Activated naive CD8-positive, alpha-beta T cell treated with anti-CD3 and anti-CD28 coated beads, Interleukin-2, amount 10 ng/mL, durations not matched to agents 7 days and 5 days (primary cell): ENCODE measurements around the gene SAC3D1. TPM values are rescaled to one million over a fixed set of nuclear protein-coding genes. Genes with fewer than 3 reads are reported as not detected.

Source experiments
- ATAC-seq: fragments of 150-1000 bp; cut with Tn5 transposase; one replicate; pipeline ENCODE4 v1.10.0; 2021; ENCODE audit warnings: low read depth, moderate library complexity
- POLR2A ChIA-PET: fragments of 350-600 bp; sonication (Branson Sonifier 250); formaldehyde crosslinking; loops from one replicate; lab custom pipeline; 2021; ENCODE audit warnings: antibody characterized with exemption; lab: Charles Lee
- DNase-seq: peaks from one replicate; pipeline ENCODE4 v3.0.0; 2021
- H3K27ac Mint-ChIP-seq: one replicate; pipeline ENCODE4 v1.8.0; 2022; ENCODE audit warnings: mild to moderate bottlenecking, mixed read lengths
- H3K27me3 Mint-ChIP-seq: one replicate; pipeline ENCODE4 v1.8.0; 2022; ENCODE audit warnings: mild to moderate bottlenecking, moderate library complexity, mixed read lengths
- H3K36me3 Mint-ChIP-seq: one replicate; pipeline ENCODE4 v1.8.0; 2021; ENCODE audit warnings: mild to moderate bottlenecking, mixed read lengths
- H3K4me1 Mint-ChIP-seq: one replicate; pipeline ENCODE4 v1.8.0; 2021; ENCODE audit warnings: mixed read lengths
- H3K4me3 Mint-ChIP-seq: one replicate; pipeline ENCODE4 v1.8.0; 2022; ENCODE audit warnings: mild to moderate bottlenecking, moderate library complexity, mixed read lengths
- H3K9me3 Mint-ChIP-seq: one replicate; pipeline ENCODE4 v1.8.0; 2021; ENCODE audit warnings: mixed read lengths
- total RNA-seq, 2 experiments: library from RNA; stranded (reverse); gene quantifications; one replicate each; pipeline ENCODE4 v1.2.3, GENCODE V29; 2021

SAC3D1 gene
- total RNA-seq, 2 experiments from 2014 or later, result 24.2 to 25.8 TPM

DNA sequence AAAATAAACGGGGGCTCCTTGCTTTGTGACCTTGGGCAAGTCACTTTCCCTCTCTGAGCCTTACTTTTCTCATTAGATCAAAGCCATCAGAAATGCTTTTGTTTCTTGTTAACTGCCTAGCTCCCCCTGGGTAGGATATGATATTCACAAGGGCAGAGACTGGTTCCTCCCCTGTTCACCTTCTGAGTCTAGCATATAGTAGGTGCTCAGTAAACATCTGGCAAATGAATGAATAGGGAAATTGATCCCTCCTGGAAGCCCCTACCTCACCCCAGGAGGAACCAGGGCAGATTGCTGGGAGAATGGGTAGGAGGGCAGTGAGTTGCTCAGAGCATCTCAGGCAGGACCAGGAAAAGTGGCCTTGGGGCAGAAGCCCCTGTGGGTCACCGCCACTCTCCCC, 6.6 kb upstream of the SAC3D1 start:
- POLR2A ChIA-PET, result interaction anchor here (0.8 to 1.7 kb wide), 2 partner anchors 12 to 20 kb away, joined by 3 to 4 read pairs; partner anchors contain the start of gene ARL2
- Mint-ChIP-seq H3K4me3 (no peak overlapping the region), H3K9me3 (no peaks in the 10 kb centered on the region), H3K4me1 (no peaks in the 10 kb centered on the region), H3K27me3 (no peaks in the 10 kb centered on the region), H3K36me3 (no peaks in the 10 kb centered on the region), H3K27ac (no peak overlapping the region)
- ATAC-seq, result no peak
- DNase-seq, result no peak

DNA sequence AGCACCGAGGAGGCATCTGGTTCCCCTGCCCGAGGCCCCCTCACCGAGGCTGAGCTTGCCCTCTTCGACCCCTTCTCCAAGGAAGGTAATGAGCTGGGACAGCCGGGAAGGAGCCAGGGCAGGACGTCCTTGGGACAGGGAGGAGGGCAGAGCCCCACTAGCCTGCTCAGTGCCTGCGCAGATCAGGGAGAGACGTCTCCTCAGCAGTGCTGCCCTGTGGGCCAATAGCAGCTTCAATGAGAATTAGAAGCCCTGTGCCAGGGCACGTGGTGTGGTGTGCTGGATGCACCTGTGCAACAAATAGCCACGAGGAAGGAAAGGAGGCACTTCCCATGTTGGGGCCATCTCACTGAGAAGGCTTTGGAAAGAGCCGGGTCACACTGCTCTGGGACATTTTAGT, 5.4 kb upstream of the SAC3D1 start:
- Mint-ChIP-seq H3K4me3 (no peak overlapping the region), H3K9me3 (no peaks in the 10 kb centered on the region), H3K4me1 (peaks cover 3% of the 10 kb centered on the region), H3K36me3 (no peaks in the 10 kb centered on the region), H3K27ac (no peak overlapping the region), H3K27me3 (no peaks in the 10 kb centered on the region)
- ATAC-seq (no peak), DNase-seq (no peak)
- POLR2A ChIA-PET, result interaction anchor here (1.7 kb wide), 1 partner anchor 21 kb away, joined by 4 read pairs; the partner anchor contains the start of gene ARL2

DNA sequence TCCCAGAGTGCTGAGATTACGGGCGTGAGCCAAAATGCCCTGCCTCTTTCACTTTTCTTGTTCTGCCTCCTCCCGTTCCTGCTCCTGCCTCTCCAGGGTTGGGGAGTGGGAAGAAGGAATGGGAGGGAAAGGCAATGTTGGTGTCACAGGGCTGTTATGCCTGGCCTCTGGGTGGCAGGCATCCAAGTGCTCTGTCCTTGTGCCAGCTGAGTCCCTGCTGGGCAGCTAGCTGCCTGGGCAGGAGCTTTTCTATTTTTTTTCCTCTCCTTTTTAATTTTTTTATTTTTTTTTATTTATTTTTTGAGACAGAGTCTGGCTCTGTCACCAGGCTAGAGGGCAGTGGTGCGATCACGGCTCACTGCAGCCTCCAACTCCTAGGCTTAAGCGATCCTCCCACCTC, 4.1 kb upstream of the SAC3D1 start:
- no peak for DNase-seq
- POLR2A ChIA-PET, result interaction anchor here (0.8 to 1.4 kb wide), 2 partner anchors 9 to 12 kb away, joined by 3 read pairs; no protein-coding TSS in a partner anchor
- Mint-ChIP-seq H3K9me3 (no peaks in the 10 kb centered on the region), H3K36me3 (no peaks in the 10 kb centered on the region), H3K4me1 (peaks cover 3% of the 10 kb centered on the region), H3K27ac (no peak overlapping the region), H3K27me3 (no peaks in the 10 kb centered on the region), H3K4me3 (no peak overlapping the region)
- ATAC-seq, result no peak

DNA sequence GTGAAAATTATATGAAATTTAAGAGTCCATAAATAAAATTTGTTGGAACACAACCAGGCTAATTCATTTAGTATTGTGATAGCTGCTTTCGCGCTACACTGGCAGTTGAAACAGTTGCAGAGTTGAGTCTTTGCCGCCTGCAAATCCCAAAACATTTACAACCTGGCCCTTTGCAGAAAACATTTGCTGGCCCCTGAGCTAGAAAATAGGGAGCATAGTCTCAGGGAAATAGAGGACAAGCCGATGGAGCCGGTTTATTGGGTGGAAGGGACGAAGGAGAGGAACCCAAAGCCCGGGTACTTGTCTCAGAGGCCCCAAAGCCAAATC, 527 bp upstream of the SAC3D1 start:
- no peaks in the 10 kb centered on the region for H3K9me3 Mint-ChIP-seq
- peaks cover 13% of the 10 kb centered on the region for H3K4me1 Mint-ChIP-seq
- H3K27me3 Mint-ChIP-seq, result no peaks in the 10 kb centered on the region
- DNase-seq (no peak), ATAC-seq (no peak)
- H3K4me3 Mint-ChIP-seq, result peak overlapping the region; percentile 82
- POLR2A ChIA-PET, result interaction anchor here (0.6 to 2.7 kb wide), 22 partner anchors 9 to 238 kb away, joined by 3 to 22 read pairs (median 4); partner anchors contain the start of genes ARL2, FAU, MAP4K2 and MRPL49
- H3K36me3 Mint-ChIP-seq, result peaks cover 2% of the 10 kb centered on the region
- peak overlapping the region; percentile 96 for H3K27ac Mint-ChIP-seq

DNA sequence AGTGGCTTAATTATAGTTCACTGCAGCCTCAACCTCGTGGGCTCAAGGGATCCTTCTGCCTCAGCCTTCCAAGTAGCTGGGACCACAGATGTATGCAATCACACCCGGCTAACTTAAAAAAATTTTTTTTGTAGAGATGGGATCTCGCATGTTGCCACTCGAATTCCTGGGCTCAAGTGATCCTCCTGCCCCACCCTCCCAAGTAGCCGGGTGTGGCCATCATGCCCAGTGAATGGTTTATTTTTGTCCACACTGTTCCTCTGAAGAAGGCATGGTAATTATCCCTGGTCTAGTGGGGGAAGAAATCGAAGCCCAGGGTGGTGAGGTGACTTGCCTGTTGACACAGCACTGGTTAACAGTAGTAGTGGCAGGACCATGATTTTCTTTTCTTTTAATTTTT, 1.9 kb downstream of the SAC3D1 start:
- H3K9me3 Mint-ChIP-seq, result no peaks in the 10 kb centered on the region
- no peaks in the 10 kb centered on the region for H3K27me3 Mint-ChIP-seq
- H3K4me3 Mint-ChIP-seq, result peak overlapping the region; percentile 91
- POLR2A ChIA-PET, result no interaction called here
- peaks cover 27% of the 10 kb centered on the region for H3K4me1 Mint-ChIP-seq
- ATAC-seq, result no peak
- DNase-seq, result no peak
- H3K27ac Mint-ChIP-seq, result no peak overlapping the region
- peaks cover 2% of the 10 kb centered on the region for H3K36me3 Mint-ChIP-seq

DNA sequence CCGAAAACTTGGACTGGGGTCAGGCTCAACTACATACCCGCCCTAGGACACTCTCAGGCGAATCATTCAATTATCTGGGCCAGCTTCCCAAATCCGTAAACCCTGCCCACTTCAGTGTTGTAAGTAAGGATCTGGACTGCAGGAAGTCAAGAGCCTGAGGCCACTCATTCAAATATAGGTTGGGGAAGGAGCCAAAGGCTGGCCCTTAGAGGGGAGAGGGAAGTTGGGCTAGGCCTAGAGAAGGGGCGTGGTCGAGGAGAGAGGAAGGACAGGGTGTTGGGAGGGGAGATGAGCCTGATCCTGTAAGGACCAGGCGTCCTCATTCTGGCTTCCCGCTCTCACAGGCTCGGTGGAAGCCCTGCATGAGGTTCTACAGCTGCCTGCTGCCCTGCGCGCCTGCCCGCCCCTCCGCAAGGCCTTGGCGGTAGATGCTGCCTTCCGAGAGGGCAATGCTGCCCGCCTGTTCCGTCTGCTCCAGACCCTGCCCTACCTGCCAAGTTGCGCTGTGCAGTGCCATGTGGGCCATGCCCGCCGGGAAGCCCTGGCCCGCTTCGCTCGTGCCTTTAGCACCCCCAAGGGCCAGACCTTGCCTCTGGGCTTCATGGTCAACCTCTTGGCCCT, 3.0 kb downstream of the SAC3D1 start:
- H3K9me3 Mint-ChIP-seq, result no peaks in the 10 kb centered on the region
- no peak overlapping the region for H3K4me3 Mint-ChIP-seq
- DNase-seq, result no peak
- H3K36me3 Mint-ChIP-seq, result peaks cover 2% of the 10 kb centered on the region
- H3K4me1 Mint-ChIP-seq, result peaks cover 30% of the 10 kb centered on the region
- POLR2A ChIA-PET, result no interaction called here
- no peak for ATAC-seq
- H3K27me3 Mint-ChIP-seq, result no peaks in the 10 kb centered on the region
- H3K27ac Mint-ChIP-seq, result no peak overlapping the region

DNA sequence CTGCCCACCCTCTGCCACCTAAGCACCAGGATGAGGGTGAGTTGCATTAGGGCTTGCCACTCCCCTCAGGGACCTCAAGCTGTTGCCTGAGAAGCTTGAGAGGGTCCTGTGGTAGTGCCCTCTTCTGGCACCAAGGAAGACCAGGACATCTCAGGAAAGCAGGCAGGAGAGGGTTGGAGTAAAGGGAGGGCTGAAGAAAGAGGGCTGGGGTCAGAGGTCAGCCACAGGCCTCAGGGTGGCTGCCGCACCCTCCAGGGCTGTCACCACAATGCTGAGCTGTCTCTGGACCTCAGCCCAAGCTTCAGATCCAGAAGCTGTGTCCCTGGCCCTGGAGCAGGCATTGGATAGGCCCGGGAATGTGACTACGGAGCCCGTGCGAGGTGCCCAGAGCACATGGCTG, 4.1 kb downstream of the SAC3D1 start:
- H3K27ac Mint-ChIP-seq, result no peak overlapping the region
- H3K36me3 Mint-ChIP-seq, result peaks cover 2% of the 10 kb centered on the region
- H3K4me1 Mint-ChIP-seq, result peaks cover 27% of the 10 kb centered on the region
- no peaks in the 10 kb centered on the region for H3K27me3 Mint-ChIP-seq
- POLR2A ChIA-PET, result interaction anchor here (2.3 kb wide), 1 partner anchor 52 kb away, joined by 6 read pairs; the partner anchor contains the start of gene VPS51
- ATAC-seq, result no peak
- no peak overlapping the region for H3K4me3 Mint-ChIP-seq
- no peaks in the 10 kb centered on the region for H3K9me3 Mint-ChIP-seq
- DNase-seq, result no peak

DNA sequence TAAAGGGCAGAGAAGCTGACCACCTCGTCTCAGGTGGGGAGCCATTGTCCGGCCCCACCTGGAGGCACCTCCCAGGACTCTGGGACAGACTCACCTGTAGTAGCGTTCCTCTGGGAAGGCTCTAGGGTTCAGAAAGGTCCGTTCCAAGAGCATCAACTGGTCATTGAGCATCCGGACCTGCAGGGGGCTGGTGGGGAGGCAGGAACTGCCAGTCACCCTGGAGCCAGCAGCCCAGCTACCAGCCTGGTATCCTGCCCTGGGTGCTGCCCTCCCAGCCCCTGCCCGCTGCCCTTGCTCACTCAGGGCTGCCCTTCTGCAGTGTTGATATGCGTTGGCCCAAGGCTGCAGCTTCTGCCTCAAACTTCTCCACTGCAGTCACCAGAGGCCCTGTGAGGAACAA, 4.7 kb downstream of the SAC3D1 start:
- H3K4me3 Mint-ChIP-seq, result no peak overlapping the region
- POLR2A ChIA-PET, result interaction anchor here (0.9 to 2.3 kb wide), 3 partner anchors 12 to 216 kb away, joined by 3 to 6 read pairs (median 3); partner anchors contain the start of genes POLA2 and VPS51
- H3K27me3 Mint-ChIP-seq, result no peaks in the 10 kb centered on the region
- DNase-seq (no peak), ATAC-seq (no peak)
- H3K27ac Mint-ChIP-seq, result peak overlapping the region; percentile 60
- peaks cover 27% of the 10 kb centered on the region for H3K4me1 Mint-ChIP-seq
- H3K9me3 Mint-ChIP-seq, result no peaks in the 10 kb centered on the region
- H3K36me3 Mint-ChIP-seq, result peaks cover 2% of the 10 kb centered on the region

DNA sequence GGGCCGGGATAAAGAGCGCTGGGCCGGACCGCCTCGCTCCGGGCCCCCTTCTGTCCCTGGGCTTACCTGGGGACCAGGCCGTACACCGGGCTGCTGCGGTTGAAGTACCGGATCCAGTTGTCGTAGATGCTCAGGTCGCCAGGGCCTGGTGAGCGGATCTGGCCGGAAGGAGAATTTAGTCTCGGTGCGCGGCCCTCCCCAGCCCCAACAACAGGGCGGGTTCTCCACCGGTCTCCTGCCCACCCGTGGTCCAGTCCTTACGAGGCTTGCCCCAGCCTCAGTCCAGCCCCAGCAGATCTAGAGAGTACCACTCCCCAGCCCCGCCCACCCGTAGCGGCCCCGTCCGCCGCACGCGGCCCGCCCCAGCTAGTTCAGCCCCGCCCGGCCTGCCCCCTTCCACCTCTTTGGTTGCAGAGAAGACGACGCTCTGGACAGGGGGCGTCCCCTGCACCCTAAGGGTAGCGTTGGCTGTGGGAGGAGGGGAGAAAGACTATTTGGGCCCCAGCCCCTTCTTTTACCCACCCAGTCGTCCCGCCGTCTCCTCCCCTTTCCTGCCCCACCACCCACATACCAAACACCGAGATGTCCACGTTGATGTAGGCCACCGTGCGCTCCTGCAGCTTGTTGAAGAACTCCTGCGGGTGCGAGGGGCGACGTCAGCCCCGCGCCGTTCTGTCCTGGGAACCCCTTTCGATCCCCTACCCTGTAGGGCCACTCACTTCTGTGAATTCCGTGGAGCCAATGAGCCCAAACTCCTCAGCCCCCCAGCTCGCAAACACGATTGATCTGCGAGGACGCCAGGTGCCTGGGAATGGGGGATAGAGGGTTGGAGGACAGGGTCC, 6.8 kb downstream of the SAC3D1 start:
- POLR2A ChIA-PET, result interaction anchor here (0.8 kb wide), 1 partner anchor 8 kb away, joined by 3 read pairs; no protein-coding TSS in a partner anchor

DNA sequence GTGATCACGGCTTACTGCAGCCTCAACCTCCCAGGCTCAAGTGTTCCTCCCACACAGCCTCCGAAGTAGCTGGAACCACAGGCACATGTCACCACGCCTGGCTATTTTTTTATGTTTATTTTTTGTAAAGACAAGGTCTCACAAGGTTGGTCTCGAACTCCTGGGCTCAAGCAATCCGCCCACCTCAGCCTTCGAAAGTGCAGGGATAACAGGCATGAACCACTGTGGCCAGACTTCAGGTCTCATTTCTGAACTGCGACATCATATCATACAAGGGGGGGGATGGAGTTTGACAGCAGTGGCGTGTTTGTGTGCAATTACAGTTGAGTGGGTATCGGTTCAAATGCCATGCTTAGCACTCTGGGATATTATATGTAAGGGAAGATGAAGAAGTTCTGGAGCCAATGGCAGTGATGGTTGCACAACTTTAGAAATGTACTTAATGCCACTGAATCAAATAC, 10.4 kb downstream of the SAC3D1 start:
- POLR2A ChIA-PET, result interaction anchor here (0.6 kb wide), 1 partner anchor 453 kb away, joined by 9 read pairs; no protein-coding TSS in a partner anchor
- no peaks in the 10 kb centered on the region for H3K9me3 Mint-ChIP-seq
- H3K4me3 Mint-ChIP-seq, result no peak overlapping the region
- no peaks in the 10 kb centered on the region for H3K36me3 Mint-ChIP-seq
- ATAC-seq (no peak), DNase-seq (no peak)
- no peak overlapping the region for H3K27ac Mint-ChIP-seq
- H3K4me1 Mint-ChIP-seq, result peaks cover 24% of the 10 kb centered on the region
- no peaks in the 10 kb centered on the region for H3K27me3 Mint-ChIP-seq

More for the DNA sequence above, 6.8 kb downstream of the SAC3D1 start:
- DNase-seq (peak; percentile 51), ATAC-seq (peak; percentile 65)
- H3K4me3 Mint-ChIP-seq, result peak overlapping the region; percentile 73
- H3K27ac Mint-ChIP-seq, result peak overlapping the region; percentile 85
- no peaks in the 10 kb centered on the region for H3K9me3 Mint-ChIP-seq
- peaks cover 24% of the 10 kb centered on the region for H3K4me1 Mint-ChIP-seq
- no peaks in the 10 kb centered on the region for H3K27me3 Mint-ChIP-seq
- no peaks in the 10 kb centered on the region for H3K36me3 Mint-ChIP-seq

DNA sequence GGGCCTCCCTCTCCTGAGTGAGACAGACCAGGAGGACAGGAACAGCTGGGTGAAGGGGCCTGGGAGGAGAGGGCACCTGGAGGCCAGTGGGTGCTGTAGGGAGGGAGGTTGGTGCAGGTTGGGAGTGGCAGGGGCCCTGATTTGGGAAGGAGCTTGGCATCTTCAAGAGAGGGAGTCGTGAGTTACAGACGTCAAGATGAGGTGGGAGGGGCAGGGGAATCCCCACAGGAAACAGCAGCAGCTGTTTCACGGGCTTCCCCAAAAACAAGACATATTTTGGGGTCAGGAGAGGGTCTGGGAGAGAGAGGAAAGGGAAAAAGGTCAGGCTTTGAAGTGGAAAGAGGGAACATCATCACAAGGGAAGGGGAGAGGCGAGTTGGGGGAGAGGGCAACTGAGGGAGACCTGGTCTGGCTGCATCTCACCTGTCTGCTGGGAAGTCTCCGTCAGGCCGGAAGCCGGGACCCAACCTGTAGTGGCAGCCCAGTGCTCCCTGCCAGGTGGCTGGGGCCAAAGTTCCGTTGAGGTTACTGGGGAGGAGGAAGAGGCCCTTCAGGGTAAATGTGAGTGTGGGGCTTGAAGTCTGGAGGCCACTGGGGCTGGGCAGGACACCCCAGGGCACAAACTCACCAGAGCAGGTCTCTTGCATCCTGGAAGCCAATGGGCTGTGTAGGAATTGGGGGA, 13.0 kb downstream of the SAC3D1 start:
- Mint-ChIP-seq H3K9me3 (no peaks in the 10 kb centered on the region), H3K27me3 (no peaks in the 10 kb centered on the region), H3K27ac (peak overlapping the region; percentile 59), H3K4me1 (peaks cover 13% of the 10 kb centered on the region), H3K4me3 (peak overlapping the region; percentile 56), H3K36me3 (no peaks in the 10 kb centered on the region)
- POLR2A ChIA-PET, result interaction anchor here (1.8 kb wide), 1 partner anchor 13 kb away, joined by 6 read pairs; the partner anchor contains the start of gene SAC3D1
- ATAC-seq (peak; percentile 43), DNase-seq (no peak)

DNA sequence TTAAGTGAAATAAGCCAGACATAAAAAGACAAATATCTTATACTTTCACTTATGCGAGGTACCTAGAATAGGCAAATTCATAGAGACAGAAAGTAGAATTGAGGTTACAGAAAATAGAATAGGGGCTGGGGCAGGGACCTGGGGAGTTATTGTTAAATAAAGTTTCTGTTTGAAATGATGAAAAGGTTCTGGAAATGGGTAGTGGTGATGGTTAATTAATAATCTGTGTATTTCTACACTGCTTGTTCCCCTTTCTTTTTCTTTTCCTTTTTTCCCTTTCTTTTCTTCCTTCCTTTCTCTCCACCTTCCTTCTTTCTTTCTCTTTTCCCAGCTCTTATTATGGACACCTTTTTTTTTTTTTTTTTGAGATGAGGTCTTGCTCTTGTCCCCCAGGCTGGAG, 14.5 kb downstream of the SAC3D1 start:
- POLR2A ChIA-PET, result interaction anchor here (0.9 to 1.8 kb wide), 3 partner anchors 9 to 24 kb away, joined by 3 to 6 read pairs (median 3); partner anchors contain the start of gene SAC3D1
- H3K27ac Mint-ChIP-seq, result no peak overlapping the region
- ATAC-seq, result no peak
- no peak overlapping the region for H3K4me3 Mint-ChIP-seq
- peaks cover 17% of the 10 kb centered on the region for H3K4me1 Mint-ChIP-seq
- DNase-seq, result no peak
- no peaks in the 10 kb centered on the region for H3K27me3 Mint-ChIP-seq
- H3K36me3 Mint-ChIP-seq, result no peaks in the 10 kb centered on the region
- H3K9me3 Mint-ChIP-seq, result no peaks in the 10 kb centered on the region

DNA sequence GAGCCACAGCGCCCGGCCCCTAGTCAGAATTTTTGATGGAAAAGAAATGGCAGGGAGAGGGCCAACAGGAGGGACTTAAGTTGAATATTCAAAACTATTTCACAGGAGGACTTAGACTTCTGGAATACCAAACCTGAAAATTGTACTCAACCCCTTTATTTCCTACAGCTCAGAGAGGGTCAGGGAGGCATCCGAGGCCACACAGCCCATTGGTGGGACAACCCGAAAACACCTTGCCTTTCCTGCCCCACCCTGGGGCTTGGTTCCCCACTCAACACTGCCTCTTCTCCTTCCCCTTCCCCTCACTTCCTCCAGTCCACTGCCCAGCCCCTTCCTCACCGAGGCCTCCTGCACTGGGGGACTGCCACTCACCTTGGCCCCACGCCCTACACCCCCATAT, 16.0 kb downstream of the SAC3D1 start:
- H3K9me3 Mint-ChIP-seq, result no peaks in the 10 kb centered on the region
- POLR2A ChIA-PET, result interaction anchor here (0.7 kb wide), 2 partner anchors 45 to 52 kb away, joined by 4 to 5 read pairs; no protein-coding TSS in a partner anchor
- no peak overlapping the region for H3K27ac Mint-ChIP-seq
- no peaks in the 10 kb centered on the region for H3K27me3 Mint-ChIP-seq
- ATAC-seq (no peak), DNase-seq (no peak)
- H3K36me3 Mint-ChIP-seq, result no peaks in the 10 kb centered on the region
- H3K4me1 Mint-ChIP-seq, result peaks cover 25% of the 10 kb centered on the region
- no peak overlapping the region for H3K4me3 Mint-ChIP-seq
